Pancreas (tissue), 10 donors: ENCODE results near the gene CCDC88B. TPM values are rescaled to one million over a fixed set of nuclear protein-coding genes. Genes with fewer than 3 reads are reported as not detected.

Source experiments
- ATAC-seq, 4 donors: fragments of 200-7000 bp; cut with Tn5 transposase; one replicate each; pipeline versions ENCODE4 v1.8.0 to v1.9.1; 2020; ENCODE audit warnings: mild to moderate bottlenecking in 4 of 4, moderate library complexity in 4 of 4
- DNase-seq, 6 donors: peaks; one replicate each; pipeline ENCODE4 v3.0.0-alpha.2; 2020
- FAIRE-seq: peaks from 2 replicates; lab custom pipeline; 2012; peaks lifted over from hg19 to GRCh38; lab: Jason Lieb, UNC
- H3K27ac ChIP-seq, 4 donors: fragments of 200-600 bp; sonication (generic); 1 replicate in 3 of 4; 2 replicates in 1 of 4; pipeline versions ENCODE4 v1.5.0 to v1.8.0; 2020
- H3K27me3 ChIP-seq, 4 donors: fragments of 200-600 bp; one replicate each; pipeline ENCODE4 v1.8.0; 2021
- H3K36me3 ChIP-seq, 3 donors: fragments of 200-600 bp; sonication (generic) in 1 of 3; one replicate each; pipeline versions ENCODE4 v1.5.0 to v1.8.0; 2020 to 2021
- H3K4me1 ChIP-seq, 3 donors: fragments of 200-600 bp; one replicate each; pipeline ENCODE4 v1.8.0; 2021
- H3K4me3 ChIP-seq, 4 donors: fragments of 200-600 bp; sonication (generic) in 2 of 4; one replicate each; pipeline versions ENCODE4 v1.5.0 to v1.8.0; 2020 to 2021
- H3K9me3 ChIP-seq, 4 donors: fragments of 200-600 bp; one replicate each; pipeline ENCODE4 v1.8.0; 2021
- CTCF ChIP-seq, 4 donors: fragments of 200-600 bp; sonication (generic) in 3 of 4; IDR thresholded peaks; one replicate each; pipeline versions ENCODE4 v1.5.0 to v1.8.0; 2021; ENCODE audit warnings: antibody characterized with exemption in 4 of 4
- WGBS, 2 donors: extraction: QIAGEN DNeasy Blood & Tissue Kit; methylation state at CpG; one replicate each; pipeline ENCODE4 v1.1.7; 2013; 5-methylcytosine and 5-hydroxymethylcytosine counted together
- intact Hi-C, 3 donors: fragments of 100-400 bp; cut with DNase I; formaldehyde crosslinking; loops; one replicate each; pipeline versions ENCODE4 v1.11.1 to v1.14.2; 2022
- polyA plus RNA-seq, 2 donors: library from polyadenylated mRNA; stranded (reverse); fragments of 200-250 nt; gene quantifications; one replicate each; pipeline ENCODE4 v1.2.3, GENCODE V29; 2013
- total RNA-seq, 6 donors: library from RNA; stranded (reverse); fragmentation: NEBNext Ultra II Directional in 4 of 6; extraction: Animal tissue kit (Norgen Biotek cat#: 25700) in 4 of 6; gene quantifications; one replicate each; pipeline versions ENCODE4 v1.2.1 to v1.2.4, GENCODE V29; 2021 to 2023
- donor health status: healthy with polysubstance abuse.
- donor health status: DM: no; HTN: no; CAD: no; lungs with moderate emphysema.
- donor health status: DM: no; HTN: no; CAD: no.
- donor health status: control.
- donor health status: control.
- donor health status: Bipolar disorder and iron deficiency.
- donor health status: DM: yes; HTN: yes; CAD: no.
- donor health status: DM: no; HTN: no; CAD: no.
- donor health status: DM: no; HTN: no; CAD: no.
- donor health status: DM: yes; HTN: yes; CAD: no.

CCDC88B gene
- total and polyA plus RNA-seq, 8 donors, result 3.0 to 50.0 (median 6.4) TPM

DNA sequence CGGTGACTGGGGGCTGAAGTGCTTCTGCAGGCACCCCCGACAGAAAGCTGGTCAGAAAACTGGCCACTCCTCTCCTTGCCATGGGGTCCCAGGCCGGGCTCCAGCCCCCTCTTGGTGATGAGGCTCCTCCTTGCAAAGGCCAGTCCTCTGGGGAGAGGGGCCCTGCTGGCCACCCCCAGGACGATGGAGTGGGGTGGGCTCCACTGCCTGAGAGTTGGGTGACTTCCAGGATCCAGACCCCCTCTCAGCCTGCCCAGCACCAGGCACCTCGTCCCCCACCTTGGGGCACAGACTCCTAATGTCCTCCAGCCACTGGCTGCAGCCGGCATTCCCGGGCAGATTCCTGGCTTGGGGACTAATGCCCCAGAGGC, 18.5 kb downstream of the CCDC88B start:
- TF ChIP-seq CTCF (IDR thresholded peaks at IDR 0.05), result no peak
- Histone ChIP-seq H3K4me1 (peaks cover 8 to 26% (median 10%) of the 10 kb centered on the region in 3 donors), H3K4me3 (peak overlapping the region; percentile 60 to 87 (median 82)), H3K36me3 (peaks cover 0 to 14% (median 0%) of the 10 kb centered on the region in 3 donors), H3K27me3 (no peaks in the 10 kb centered on the region), H3K27ac (peak overlapping the region; percentile 43 to 80 (median 64)), H3K9me3 (no peaks in the 10 kb centered on the region)
- ATAC-seq (peak in 2 of 4 donors; percentile 8 to 12), DNase-seq (peak in 1 of 6 donors; percentile 81), FAIRE-seq (no peak)
- WGBS, 2 donors, result 19 to 20% methylated on average over 7 of the region's 7 CpGs
- intact Hi-C loops, result no loop called here

DNA sequence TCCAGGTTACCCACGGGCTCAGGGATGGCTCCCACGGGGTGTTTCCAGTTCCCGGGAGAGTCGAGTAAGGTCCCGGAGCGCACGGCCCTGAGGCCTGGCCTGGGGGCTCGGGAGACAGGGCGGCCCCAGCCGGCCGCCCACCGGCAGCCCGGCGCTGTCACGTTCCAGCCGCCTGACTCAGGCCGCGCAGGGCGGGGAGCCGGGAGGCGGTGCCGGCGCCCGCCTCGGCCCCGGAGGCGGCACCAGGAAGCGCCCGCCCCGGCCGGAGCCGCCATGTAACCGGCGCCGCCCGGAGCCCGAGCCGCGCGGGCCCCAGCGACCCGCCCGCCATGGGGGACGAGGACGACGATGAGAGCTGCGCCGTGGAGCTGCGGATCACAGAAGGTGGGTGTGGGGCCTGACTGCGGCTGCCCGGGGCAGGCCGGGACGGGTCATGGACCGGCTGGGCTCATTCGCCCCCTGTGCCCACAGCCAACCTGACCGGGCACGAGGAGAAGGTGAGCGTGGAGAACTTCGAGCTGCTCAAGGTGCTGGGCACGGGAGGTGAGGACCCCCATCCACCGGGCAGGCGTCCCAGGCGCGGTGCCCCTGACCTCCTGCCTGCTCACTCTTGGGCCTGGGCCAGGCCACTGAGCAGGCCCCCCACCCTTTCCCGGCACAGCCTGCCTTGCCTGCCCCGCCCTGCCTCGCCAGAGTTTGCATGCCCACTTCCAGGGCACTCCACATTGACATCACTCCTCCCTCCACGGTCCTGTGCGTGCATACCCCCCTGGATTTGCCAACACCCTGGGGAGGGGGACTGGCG, 19.1 kb downstream of the CCDC88B start, which contains the start of gene RPS6KA4:
TSS of gene RPS6KA4 (plus strand) at position 256 of the 805 bp plus-strand sequence. CDS start at position 330, 74 bp downstream.
- 1% methylated on average over 59 to 70 of the region's 70 CpGs for WGBS, 2 donors
- Histone ChIP-seq H3K27ac (peak within 1 kb of the TSS; percentile 43 to 80 (median 64)), H3K9me3 (no peaks in the 10 kb centered on the region), H3K27me3 (no peaks in the 10 kb centered on the region), H3K4me3 (peak within 1 kb of the TSS; percentile 60 to 87 (median 82)), H3K36me3 (peaks cover 0 to 14% (median 0%) of the 10 kb centered on the region in 3 donors), H3K4me1 (peaks cover 8 to 26% (median 10%) of the 10 kb centered on the region in 3 donors)
- intact Hi-C loops, result no loop called here
- TF ChIP-seq CTCF (IDR thresholded peaks at IDR 0.05), result no peak
- peak; percentile 51 to 87 (median 68) for DNase-seq
- no peak for FAIRE-seq
- ATAC-seq, result peak; percentile 76 to 87 (median 80)

GRCh38 chr11:64359712-64360445, 19.9 kb downstream of the CCDC88B start:
- peak in 1 of 4 donors; percentile 1 for ATAC-seq

DNA sequence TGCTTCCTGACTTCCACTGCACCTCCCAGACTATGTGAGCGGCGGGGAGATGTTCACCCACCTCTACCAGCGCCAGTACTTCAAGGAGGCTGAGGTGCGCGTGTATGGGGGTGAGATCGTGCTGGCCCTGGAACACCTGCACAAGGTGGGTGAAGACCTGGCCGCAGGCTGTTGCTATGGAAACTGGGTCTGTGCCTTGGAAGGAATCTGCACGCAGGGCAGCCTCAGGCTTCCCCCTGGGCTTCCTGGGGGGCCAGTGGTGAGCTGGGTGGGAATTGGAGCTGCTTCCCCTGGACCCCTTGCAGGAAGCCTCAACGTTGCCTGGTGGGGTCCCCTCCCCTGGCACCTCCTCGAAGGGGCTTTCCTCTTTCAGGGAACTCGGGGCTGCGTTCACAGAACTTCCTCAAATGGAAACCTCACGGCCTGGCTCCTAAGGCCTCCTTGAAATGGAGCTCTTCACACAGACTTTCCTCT, 20.5 kb downstream of the CCDC88B start:
- Histone ChIP-seq H3K27ac (no peak overlapping the region), H3K4me3 (peak overlapping the region in 1 of 4 donors; percentile 84), H3K36me3 (peaks cover 0 to 19% (median 0%) of the 10 kb centered on the region in 3 donors), H3K4me1 (peaks cover 8 to 24% (median 10%) of the 10 kb centered on the region in 3 donors), H3K27me3 (no peaks in the 10 kb centered on the region), H3K9me3 (no peaks in the 10 kb centered on the region)
- no peak for TF ChIP-seq CTCF (IDR thresholded peaks at IDR 0.05)
- 81 to 84% methylated on average over 13 of the region's 13 CpGs for WGBS, 2 donors
- ATAC-seq (no peak), FAIRE-seq (no peak), DNase-seq (peak in 2 of 6 donors; percentile 19 to 23)
- intact Hi-C loops, result no loop called here

More at GRCh38 chr11:64359712-64360445, 19.9 kb downstream of the CCDC88B start:
- peaks cover 8 to 26% (median 10%) of the 10 kb centered on the region in 3 donors for H3K4me1 ChIP-seq
- H3K27me3 ChIP-seq, result no peaks in the 10 kb centered on the region
- peak overlapping the region; percentile 60 to 87 (median 82) for H3K4me3 ChIP-seq
- no peak for TF ChIP-seq CTCF (IDR thresholded peaks at IDR 0.05)
- no peak overlapping the region for H3K27ac ChIP-seq
- DNase-seq (peak in 2 of 6 donors; percentile 26 to 52), FAIRE-seq (no peak)
- intact Hi-C loops, result no loop called here
- 66 to 74% methylated on average over 38 of the region's 38 CpGs for WGBS, 2 donors
- no peaks in the 10 kb centered on the region for H3K9me3 ChIP-seq
- H3K36me3 ChIP-seq, result peaks cover 0 to 14% (median 0%) of the 10 kb centered on the region in 3 donors
